GM19240 (cell line): ENCODE results near the gene CNOT4.
"Not testable (repeated sequence)": the region's sequence is repeated elsewhere in the genome, so short reads cannot be mapped to it uniquely, and the experiment has no call there.

ENCODE experiments used
- DNase-seq: peaks from one replicate; pipeline ENCODE4 v3.0.0; 2011; ENCODE audit warnings: low spot score; ENCODE audit not compliant: insufficient read length

The CNOT4 gene

GRCh38 chr7:135364206-135364605, 145.7 kb downstream of the CNOT4 start:
- DNase-seq: no peak

GRCh38 chr7:135362871-135363270, 147.0 kb downstream of the CNOT4 start:
- DNase-seq: no peak

- DNase-seq: no peak
These were observed 148.1 kb downstream of the CNOT4 start for GRCh38 chr7:135361788-135362187.

- no peak for DNase-seq
These were observed 150.3 kb downstream of the CNOT4 start for GRCh38 chr7:135359615-135360014.

GRCh38 chr7:135355377-135356048, 154.4 kb downstream of the CNOT4 start:
- no peak for DNase-seq

GRCh38 chr7:135353832-135354231, 156.1 kb downstream of the CNOT4 start:
- DNase-seq: no peak

- DNase-seq: no peak
These were observed 157.6 kb downstream of the CNOT4 start for GRCh38 chr7:135352285-135352684.

- DNase-seq: not testable (repeated sequence)
These were observed 158.8 kb downstream of the CNOT4 start for GRCh38 chr7:135351070-135351469.

- DNase-seq: no peak
These were observed 160.2 kb downstream of the CNOT4 start for GRCh38 chr7:135349746-135350145.

- DNase-seq: no peak
These were observed 161.4 kb downstream of the CNOT4 start for GRCh38 chr7:135348493-135348892.

- no peak for DNase-seq
These were observed 166.5 kb downstream of the CNOT4 start for GRCh38 chr7:135343361-135343760.

- DNase-seq: no peak
These were observed 167.0 kb downstream of the CNOT4 start for GRCh38 chr7:135342887-135343286.

GRCh38 chr7:135341049-135341448, 168.9 kb downstream of the CNOT4 start:
- DNase-seq: no peak

GRCh38 chr7:135337977-135338550, 171.8 kb downstream of the CNOT4 start:
- DNase-seq: no peak

- DNase-seq: no peak
These were observed 172.4 kb downstream of the CNOT4 start for GRCh38 chr7:135337506-135337905.

- peak; percentile 33 for DNase-seq
These were observed 174.2 kb downstream of the CNOT4 start for GRCh38 chr7:135335628-135336139.

GRCh38 chr7:135334830-135335543, 174.9 kb downstream of the CNOT4 start:
- DNase-seq: no peak

GRCh38 chr7:135333946-135334345, 176.0 kb downstream of the CNOT4 start:
- no peak for DNase-seq

- no peak for DNase-seq
These were observed 176.7 kb downstream of the CNOT4 start for GRCh38 chr7:135333200-135333599.

- no peak for DNase-seq
These were observed 179.8 kb downstream of the CNOT4 start for GRCh38 chr7:135330088-135330487.

GRCh38 chr7:135328526-135328925, 181.4 kb downstream of the CNOT4 start:
- DNase-seq: no peak

GRCh38 chr7:135328053-135328452, 181.8 kb downstream of the CNOT4 start:
- DNase-seq: no peak
